GM19025 (cell line): Measurements from ENCODE around the gene BBS9.

Source experiments
- ATAC-seq: cut with Tn5 transposase; IDR thresholded peaks from one replicate; pipeline ENCODE4 v1.9.1; 2021; ENCODE audit warnings: mild to moderate bottlenecking, low read depth, moderate library complexity; ENCODE audit not compliant: unreplicated experiment

BBS9 gene

DNA sequence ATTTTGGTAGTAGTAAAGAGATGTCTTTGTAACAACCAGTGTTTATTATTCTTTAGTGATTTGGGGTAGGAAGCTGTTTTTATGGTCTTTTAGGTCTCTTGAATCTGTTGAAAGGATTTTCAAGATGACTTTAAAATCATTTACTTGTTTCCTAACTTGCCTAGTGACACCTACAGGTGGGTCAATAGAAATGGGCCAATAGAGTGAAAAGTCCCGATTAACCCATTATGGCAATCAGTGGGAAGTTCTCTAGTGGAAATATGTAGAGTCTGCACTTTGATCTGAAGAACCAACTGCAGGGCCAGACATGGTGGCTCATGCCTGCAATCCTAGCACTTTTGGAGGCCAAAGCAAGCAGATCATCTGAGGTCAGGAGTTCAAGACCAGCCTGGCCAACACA lies 401.3 kb downstream of the BBS9 start:
- ATAC-seq = no peak

DNA sequence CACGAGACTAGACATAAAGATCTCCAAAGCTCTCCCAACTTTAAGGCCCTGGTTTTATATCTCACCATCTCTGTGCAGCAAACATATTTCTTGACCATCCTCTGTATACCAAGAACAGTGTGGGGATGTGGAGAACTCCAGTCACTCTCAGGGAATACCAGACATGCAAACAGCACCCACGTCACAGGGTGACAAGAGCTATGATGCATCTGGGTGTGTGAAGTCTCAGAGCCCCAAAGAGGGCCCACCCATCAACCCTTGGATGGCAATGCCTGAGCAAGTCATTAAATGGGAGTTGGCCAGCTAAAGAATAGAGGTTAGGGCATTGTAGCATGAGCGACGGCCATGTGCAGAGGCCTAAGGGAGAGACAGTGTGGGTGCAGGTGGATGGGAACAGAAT lies 402.5 kb downstream of the BBS9 start:
- no peak for ATAC-seq

DNA sequence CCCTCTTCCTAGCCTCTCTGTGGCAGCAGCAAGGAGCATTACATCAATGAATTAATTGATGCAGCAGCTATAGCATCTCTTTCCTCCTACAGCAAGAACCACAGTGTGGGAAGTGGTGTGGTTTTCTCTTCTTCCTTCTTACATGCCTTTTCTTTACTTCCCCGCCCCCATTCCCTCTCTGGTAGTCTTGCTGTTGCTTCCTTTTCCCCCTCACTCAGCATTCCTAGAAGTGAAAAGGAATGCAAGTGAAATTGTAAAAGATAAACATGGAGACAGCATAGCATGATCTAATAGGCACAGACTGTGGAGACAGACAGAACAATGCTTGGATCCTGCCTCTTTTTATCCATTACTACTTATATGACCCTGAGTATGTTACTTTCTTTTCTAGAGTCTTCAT lies 405.5 kb downstream of the BBS9 start:
- ATAC-seq = no peak

DNA sequence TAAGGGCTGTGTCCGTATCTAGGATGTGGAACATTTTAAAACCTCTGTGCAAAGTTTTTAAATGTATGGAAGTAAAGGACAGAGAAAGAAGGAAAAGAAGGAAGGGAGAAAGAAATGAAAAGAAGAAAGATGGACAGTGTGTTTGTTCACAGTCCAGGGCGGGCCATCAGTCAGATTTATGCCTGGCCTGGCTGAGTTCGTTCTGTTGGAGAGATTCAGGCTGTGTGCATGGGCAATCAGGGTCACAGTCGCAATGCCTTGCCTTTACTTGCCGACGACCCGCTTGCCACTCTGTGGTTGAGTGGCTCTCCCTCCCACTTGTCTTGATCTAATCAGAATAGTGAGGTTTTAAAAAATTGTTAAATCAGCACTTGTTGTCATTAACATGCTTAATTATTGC lies 406.6 kb downstream of the BBS9 start:
- ATAC-seq = no peak

DNA sequence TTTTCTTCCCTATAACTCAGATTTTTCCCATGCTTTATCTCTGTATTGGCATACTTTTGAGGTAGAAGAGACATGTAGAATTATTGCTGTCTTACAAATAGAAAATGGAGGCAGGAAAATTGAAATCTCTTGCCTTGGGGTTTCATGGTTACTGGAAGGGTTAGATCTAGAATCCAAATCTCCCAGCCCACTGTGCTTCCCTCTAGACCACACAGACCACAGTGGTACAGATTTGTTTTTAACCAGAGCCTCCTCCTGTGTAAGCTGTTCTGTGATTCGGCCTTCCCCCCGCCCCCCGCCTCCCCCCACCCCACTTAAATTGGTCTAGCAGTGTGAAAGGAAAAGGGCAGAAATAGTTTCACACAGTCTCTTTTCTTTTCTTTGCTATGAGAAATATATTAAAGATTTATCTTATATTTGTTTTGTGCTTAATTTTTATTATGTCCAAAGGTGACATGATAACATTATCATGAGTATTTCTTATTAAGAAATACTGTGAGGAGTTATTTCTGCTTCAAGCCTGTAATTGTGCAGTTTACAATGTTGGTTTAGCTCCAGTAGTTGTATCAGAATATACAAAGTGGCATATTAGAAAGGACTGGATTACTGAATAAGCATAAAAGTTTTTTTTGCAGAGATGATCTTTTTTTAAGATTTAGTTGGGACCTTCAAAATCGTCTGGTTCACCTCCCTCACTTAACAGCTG lies 407.2 kb downstream of the BBS9 start:
- ATAC-seq = no peak

DNA sequence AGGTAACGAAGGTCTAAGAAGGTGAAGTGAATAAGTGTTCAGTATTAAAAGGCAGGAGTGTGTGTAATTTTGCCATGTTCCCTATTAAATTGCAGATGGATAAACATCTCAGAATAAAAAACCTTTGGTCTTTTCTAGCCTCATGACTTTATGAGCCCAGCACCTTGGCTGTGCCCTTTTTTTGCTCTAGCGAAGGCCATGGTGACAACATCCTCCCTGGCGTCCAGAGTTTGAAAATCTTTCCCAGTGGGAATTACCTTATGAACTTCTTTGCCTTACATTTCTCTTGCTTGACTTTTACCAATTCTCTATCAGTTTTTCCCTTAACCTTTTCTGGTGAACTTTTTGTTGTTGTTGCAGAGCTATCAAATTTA lies 407.7 kb downstream of the BBS9 start:
- no peak for ATAC-seq

DNA sequence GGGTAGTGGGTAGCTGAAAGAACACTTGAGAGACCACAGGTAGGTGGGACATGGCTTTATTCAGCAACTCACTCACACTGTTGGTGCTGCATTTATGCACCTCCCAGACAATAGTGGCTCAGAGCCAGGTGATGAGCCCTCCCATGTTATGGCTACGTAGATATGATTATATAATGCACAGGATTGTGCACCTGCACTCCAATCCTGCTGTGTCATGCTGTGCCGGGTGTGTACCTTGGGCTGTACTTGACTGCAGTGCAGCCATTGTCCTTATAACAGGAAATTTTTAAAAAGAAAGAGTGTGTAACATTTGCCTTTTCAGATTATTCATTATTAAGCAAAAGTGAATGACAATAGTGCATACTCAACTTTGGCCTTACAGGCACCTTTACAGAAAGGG lies 409.8 kb downstream of the BBS9 start:
- no peak for ATAC-seq

DNA sequence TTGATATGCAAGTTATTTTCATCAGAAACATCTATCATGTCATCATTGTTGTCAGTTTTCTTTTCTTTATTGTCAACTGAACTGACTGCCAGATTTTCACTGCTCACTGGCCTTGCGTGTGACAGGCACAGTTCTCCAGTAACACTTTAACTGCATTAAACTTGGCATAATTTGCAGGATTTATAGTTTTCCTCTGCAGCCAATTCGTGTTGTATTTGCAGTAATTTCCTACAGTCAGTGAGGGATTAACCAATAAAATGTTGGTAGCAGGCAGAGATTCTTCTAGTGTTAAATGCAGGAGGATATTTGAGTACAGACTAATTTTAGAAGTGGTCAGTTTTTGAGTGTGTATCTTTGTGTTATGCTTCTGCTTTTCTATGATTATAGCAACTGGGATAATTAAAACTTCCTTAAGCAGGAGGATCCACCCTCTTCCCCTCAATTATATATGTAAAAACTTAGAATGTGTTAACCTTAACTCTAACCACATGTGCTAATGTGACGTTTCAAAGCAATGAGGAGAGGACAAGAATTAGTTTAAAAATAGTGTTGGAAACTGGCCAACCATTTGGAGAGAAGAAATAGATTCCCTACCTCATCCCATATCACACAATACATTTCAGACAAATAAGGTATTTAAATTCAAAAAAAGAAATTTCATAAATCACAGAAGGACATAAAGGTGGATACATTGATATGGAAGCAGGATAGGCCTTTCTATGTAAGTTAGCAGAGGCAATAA lies 410.5 kb downstream of the BBS9 start:
- ATAC-seq = no peak

DNA sequence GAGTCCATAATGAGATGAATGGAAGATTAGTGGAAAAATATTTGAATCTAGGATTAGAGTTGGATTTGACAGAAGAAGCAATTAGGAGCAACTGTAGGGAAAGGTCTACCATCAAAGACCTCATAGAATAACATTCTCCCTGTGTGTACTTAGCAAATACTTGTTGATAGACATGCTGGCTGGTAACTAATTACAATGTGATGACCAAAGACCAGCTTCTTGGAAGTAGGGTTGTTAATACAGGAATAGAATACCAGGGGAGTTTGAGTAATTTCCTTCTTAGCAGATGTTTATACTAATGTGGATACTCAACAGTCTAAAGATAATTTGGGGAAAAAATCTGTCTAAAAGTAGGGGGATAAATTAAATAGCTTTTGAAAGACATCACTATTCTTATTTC lies 418.5 kb downstream of the BBS9 start:
- no peak for ATAC-seq

DNA sequence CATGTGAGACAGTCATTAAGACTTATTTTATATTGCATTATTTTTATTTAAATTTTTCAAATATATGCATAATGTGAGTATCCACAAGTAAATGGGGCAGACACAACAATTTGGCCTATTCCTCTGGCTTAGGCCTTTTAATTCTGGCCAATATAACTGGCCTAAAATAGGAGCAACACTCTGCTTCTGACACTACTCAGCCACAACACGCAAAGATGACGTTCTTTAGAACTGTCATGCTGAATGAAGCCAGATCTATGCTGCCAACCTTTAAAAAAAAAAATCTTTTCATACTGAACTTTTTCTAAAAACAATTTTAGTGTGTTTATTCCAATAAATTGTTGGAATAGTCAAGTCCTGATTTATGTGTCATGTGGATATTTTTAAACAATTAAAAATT lies 421.0 kb downstream of the BBS9 start:
- no peak for ATAC-seq

DNA sequence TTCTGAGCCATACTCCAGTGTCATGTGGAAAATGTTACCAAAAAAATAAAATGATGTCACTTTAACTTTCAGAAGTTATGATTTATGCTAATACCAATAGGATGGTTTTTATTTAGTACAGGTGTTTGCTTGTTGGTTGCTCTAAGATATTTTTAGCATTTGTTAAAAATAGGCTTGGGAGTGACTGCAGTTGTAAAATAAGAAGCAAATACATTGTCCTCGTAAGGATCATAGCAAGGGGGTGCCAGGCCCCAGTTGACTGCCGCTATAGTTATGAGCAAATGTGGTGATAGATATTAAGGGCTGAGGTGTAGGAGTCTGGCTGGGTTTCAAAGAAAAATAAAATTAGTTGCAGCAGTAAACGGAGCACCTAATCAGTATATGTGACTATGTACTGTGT lies 421.6 kb downstream of the BBS9 start:
- no peak for ATAC-seq

DNA sequence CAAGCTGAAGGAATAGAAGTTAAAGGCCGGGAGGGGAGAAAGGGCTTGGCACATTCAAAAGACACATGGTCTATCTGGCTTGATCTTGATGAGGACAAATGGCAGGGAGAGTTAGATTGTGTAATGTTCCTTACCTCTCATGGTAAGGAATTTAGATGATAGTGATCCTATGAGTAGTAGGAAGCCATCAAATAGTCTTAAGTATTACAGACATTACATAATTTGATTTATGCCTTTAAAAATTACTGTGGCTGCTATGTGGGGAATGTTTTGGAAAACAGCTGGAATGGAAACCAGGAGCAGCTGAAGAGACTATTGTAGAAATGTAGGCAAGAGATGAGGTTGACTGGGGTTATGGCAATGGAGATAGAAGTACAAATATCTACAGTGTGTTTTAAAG lies 424.7 kb downstream of the BBS9 start:
- ATAC-seq = no peak

DNA sequence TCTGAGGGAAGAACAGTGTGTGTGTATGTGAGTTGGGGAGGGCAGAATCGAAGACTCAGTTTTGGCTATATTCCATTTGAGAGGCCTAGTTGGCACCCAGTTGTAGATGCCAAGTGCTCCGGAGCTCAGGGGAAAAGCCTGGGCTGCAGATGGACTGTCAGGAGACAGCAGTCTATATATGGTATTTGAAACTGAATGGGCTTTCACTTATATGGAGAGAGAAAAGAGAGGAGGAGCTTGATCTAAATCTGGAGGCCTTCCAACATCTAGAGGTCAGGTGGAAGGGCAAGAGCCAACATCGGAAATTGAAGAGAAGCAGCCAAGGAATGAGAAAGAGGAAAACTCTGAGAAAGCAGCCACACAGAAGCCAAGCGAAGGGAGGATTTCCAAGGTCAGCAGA lies 425.2 kb downstream of the BBS9 start:
- no peak for ATAC-seq

DNA sequence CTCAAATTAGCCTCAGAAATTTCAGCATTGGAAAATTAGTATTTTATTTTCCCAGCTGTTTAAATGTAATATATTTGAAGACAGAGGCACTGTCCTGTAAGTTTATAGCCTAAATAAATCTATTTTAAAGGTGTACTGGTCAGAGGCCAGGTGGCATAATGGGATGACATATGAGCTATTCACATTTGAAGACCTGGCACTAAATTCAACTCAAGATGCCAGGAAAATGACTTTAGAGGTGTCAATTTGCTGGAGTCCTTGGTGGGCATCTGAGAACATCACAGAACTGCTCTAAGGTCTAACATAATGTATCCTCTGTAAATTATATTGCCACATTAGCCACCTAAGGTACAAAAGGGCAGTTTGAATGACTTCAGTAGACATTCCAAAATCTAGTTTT lies 427.1 kb downstream of the BBS9 start:
- no peak for ATAC-seq

DNA sequence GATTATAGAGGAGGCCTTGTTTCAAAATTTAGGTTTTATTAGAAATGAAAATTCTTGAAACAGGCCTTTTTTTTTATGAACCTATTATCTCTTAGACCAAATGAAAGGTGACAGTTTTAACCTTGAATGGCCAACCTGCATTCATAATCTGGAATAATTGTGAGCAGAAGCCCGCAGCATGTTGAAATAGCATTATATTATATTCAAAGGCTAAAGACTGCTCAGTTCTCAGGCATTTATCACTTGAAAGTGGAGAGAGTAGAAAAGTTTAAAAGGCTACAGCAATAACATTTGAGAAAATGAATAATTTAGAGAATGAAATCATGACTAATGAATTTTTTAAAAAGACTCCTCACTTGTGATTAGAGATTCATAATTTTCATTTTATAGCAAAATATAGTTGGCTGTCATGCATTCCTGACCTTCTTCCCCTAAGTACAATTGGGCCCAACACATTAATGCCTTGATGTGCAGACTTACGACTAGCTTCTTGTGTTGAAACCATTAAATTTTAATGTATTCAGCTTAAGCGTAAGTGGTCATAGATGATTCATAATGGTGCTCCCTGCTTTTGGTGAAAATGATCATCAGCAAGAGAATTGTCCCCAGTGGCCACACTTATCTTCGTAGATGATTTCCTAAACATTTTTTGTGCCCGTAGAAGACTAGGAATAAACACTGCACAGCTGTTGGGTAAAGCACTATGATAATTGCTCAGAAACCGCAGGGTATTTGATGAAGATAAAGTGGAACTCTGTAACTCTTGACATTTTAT lies 429.4 kb downstream of the BBS9 start:
- ATAC-seq = no peak

DNA sequence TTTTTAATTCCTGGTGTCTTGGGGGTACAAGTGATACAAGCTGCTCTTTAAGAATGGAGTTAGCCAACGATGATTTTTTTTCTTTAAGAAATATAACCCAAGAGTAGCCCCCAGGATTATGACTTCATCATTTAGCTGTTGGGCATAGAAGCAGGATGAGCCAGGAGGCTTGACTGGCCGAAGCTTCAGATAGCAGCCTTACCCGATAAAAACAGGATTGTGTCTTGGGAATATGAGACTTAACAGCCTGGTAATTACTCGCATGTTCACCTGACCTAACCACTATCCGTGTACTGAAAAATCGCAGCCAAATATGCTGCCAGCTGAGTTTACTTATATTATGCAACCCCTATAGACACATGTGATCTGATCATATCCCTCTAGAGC lies 430.0 kb downstream of the BBS9 start:
- no peak for ATAC-seq

DNA sequence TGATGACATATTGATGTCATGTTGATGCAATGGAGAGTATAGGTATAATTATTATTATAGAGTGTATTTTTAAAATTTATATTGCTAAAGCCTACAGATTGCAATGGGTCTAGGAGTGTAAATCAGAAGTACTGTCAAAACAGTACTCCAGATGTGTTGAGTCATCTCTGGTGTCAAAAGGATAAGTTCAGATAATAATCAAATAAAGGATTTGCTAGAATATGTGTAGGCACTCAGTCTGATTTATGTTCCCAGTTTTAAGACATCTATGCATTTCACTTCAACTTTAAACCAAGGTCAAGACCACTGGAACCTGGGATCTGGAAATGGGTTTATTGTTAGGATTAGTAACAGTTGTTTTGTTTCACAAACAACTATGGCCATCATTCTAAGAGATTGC lies 433.6 kb downstream of the BBS9 start:
- no peak for ATAC-seq

DNA sequence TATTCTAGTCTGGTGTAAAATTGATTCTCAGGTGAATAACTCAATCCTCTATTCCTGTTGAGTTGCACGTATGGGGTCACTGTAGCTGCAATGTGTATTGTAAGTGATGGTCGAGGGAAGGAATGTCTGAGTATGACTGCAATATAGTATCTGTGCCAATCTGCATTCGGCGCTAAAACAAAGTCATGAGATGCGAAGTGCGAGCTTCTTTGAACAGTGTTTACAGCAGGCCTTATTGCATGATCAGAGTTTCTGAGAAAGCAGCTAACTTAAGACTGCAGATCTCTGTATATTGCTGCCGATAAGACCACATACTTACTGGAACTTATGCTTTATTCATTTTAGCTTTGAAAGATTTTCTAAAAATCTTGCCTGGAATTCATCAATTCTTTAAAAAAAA lies 434.3 kb downstream of the BBS9 start:
- no peak for ATAC-seq

DNA sequence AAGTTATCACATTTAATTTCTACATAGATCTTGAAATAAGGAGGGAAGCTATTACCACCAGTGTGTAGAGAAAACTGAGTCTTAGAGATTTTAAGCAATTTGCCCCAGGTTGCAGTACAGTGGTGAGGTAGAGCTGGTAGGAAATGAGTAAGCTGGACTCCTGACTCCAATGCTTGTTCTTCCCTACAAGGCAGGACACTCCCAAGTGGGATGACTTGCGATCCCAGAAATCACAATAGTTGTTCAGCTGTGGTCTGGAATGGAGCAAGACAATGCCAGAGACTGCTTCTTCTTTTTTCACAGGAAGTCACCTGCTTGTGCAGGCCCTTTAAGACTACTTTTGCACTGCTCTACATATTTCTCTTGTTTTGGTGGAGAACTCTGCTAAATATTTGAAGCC lies 448.8 kb downstream of the BBS9 start:
- ATAC-seq = no peak

DNA sequence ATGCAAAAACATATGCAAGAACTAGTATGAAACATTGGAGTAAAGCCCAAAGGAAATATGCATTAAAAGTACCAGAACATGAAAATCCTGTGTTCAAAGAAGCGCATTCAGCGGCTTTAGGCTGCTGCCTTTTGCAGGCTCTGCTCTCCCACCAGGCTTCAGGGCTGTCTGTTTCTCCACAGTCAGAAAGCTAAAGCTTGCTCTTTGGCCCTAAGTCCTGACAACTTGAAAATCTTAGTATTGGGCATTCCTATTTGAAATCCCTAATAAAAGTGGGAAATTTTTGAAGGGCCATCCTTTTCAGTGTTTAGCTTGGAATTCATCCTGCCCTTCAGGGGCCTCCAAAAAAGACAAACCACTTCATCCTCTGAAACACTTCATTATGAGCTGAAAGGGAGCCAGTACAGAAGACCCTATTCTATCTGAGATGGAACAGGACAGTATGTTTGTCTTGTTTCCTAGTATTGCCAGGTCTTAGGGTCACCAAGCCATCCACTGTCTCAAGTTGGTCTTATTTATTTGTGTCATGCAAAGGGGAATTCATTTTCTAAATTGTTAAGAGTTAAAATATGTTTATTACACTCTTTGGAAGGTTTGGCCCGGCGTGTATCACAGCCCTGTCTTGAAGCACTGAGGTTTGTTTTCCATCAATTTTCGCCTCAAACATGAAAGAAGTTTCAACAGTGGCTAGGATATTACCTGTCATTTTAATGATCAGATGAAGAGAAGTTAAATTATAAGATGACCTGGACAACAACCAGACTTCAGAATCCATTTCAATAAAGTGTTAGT lies 449.7 kb downstream of the BBS9 start:
- no peak for ATAC-seq

DNA sequence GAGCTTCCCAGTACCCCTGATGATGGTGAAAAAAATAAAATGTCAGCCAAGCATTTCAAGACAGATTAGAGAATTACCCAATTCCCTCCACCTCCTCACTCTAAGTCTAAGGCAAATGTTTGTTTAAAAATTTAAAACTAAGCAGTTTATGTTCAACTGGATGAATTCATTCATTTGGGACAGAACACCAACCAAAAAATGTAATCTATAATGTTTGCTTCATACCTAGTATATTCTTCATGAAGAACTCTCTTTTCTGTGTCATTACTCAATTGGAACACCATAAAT lies 450.3 kb downstream of the BBS9 start:
- no peak for ATAC-seq
